ENCODE data around the gene GP1BA.
A peak's percentile ranks its signal among the peaks of the same experiment; 100 is the strongest.

The GP1BA gene

DNA sequence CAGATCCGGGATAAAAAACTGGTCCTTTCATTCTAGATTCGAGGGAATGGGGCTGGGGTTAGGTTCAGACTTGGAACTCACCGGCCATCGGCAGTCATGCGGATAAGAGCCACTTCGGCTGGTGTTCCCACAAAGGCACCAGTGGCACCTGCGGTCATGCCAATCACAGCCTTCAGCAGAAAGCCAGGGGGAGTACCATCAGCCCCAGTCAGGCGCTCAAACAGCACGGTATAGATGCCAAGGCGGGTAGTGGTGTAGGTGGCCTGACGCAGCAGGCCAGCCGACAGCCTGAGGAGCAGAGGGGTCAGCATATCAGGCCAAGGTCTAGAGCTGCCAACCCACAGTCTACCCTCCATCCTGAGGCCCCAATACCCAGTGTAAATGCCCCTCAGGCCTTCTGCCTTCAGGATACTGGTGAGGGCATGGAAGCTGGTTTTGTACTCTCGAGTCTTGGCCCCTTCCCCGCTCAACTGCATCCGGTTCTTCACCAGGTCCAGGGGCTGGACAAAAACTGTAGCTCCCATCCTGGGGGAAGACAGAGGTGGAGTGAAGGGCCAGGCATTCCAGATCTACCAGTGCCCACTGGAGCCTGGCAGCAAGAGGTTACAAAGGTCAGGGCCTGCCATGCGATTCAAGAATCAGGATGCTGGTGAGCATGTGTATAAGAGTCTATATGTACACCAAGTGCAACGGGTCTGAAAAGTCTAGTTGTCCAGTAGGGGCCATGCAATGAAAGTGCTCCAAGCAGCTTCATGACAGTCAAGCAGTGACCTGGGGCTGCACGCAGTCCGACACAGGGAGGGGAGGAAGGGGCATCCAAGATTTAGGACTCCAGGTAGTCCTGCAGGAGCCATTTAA lies 6.8 kb downstream of the GP1BA start:
- DNase-seq (ENCODE audit: low spot score), result no peak

GRCh38 chr17:4939546-4939795 lies 7.4 kb downstream of the GP1BA start:
- DNase-seq (ENCODE audit: low spot score), result no peak

GRCh38 chr17:4939796-4940554 lies 7.9 kb downstream of the GP1BA start, which contains the start of the genes RNF167 and SLC25A11:
Gene RNF167 (plus strand): TSS chr17:4940268. CDS start chr17:4940910, 642 bp downstream.
Gene SLC25A11 (minus strand): TSS chr17:4940046. CDS start chr17:4939910, 136 bp downstream.
- DNase-seq (ENCODE audit: low spot score), result peak; percentile 99

DNA sequence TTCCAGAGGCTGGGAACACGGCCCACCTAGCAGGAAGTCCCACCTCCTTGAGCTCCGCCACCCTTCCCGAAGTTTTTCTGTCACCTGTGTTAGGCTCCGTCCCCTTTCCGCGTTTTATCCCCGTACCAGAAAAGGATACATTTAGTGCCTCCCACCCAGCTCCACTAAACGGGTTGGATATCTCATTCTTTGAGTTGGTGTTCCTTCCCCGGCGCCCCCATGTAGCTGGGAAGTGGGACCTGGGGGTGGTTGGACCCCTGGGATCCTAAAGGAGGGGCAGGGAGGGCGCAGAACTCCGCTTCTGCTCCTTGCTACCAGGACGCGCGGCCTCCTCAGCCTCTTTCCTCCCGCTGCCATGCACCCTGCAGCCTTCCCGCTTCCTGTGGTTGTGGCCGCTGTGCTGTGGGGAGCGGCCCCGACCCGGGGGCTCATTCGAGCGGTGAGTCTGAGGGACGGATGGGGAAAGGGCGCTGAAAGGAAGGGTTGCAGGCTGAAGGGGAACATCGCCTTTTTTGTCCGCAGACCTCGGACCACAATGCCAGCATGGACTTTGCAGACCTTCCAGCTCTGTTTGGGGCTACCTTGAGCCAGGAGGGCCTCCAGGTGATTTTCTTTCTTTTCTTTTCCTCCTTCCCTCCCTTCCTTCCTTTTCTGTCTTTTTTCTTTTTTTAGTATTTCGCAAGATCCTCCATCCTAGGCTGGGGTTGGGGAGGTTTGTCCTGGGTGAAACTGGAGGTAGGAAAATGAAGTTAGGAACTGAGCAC lies 8.7 kb downstream of the GP1BA start:
- DNase-seq (ENCODE audit: low spot score), result peak; percentile 33

DNA sequence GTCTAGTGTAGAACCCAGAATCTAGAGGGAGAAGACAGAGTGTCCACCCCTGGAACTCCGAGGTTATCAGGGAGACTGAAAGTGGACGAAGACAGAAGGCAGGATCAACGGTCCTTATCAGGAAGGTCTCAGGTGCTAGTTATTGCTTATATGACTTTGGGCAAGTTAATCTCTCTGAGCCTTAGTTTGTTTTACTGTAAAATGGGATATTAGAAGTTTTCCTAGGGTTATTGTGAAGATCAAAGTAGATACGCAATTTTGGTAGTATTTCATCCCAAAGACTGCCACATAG lies 9.2 kb downstream of the GP1BA start:
- DNase-seq (ENCODE audit: low spot score), result no peak

DNA sequence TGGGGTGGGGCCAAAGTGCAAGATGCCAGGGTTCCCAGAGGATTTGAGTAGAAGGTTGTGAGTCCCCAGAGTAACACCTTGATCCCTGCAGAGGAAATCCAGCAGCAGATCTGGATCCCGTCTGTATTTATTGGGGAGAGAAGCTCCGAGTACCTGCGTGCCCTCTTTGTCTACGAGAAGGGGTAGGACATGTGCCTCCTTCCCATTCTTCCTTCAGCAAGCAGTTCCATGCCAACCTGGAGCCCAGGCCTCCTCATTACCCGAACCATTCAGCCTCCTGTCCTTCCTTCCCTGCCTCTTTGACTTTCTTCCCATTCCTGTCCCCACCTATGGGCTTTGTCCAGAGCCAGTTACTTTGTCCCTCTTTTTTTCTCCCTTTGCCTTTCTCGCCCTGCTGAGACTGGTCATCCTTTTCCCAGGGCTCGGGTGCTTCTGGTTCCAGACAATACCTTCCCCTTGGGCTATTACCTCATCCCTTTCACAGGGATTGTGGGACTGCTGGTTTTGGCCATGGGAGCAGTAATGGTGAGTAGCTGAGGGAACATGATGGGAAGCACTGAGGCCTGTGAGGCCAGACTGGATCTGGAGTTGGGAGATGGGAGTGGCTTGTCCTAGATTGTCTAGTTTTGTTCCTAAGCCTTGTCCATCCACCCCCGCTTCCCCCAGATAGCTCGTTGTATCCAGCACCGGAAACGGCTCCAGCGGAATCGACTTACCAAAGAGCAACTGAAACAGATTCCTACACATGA lies 10.9 kb downstream of the GP1BA start:
- no peak for DNase-seq (ENCODE audit: low spot score)

- DNase-seq (ENCODE audit: low spot score), result peak; percentile 62
Observed at GRCh38 chr17:4944163-4944553, 12.1 kb downstream of the GP1BA start.

- peak; percentile 24 for DNase-seq (ENCODE audit: low spot score)
Observed at GRCh38 chr17:4944554-4945175, 12.6 kb downstream of the GP1BA start.

GRCh38 chr17:4945176-4945943 lies 13.3 kb downstream of the GP1BA start:
- DNase-seq (ENCODE audit: low spot score), result peak; percentile 88

GRCh38 chr17:4945944-4946280 lies 13.8 kb downstream of the GP1BA start:
- DNase-seq (ENCODE audit: low spot score), result no peak

DNA sequence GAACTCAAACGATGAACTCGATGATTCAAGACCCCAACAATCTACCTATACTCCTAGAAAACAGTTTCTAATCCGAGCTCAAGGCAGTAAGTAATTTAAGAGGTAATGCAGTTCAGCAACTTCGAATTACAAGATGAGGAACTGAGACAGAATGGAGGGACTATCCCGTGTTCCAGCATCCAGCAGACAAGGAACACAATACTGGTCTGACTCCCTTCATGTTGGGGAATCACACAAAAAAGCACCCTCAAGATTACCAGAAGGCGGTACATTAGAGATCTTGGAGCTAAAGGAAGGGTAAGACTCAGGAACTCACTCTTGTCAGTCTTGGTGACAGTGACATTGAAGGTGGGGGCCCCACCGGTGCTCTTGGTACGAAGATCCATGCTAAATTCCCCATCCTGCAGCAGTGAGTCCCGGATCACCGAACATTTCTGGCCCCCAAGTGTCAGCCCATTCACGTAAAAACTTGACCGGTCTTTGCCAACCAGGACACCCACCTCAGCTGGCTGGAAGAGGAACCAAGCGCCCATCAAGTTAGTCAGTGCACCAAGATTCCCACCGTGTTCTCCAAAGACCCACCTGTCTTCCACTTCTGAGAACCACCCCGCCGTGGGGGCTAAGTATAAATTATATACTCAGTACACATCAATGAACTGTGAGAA lies 14.4 kb downstream of the GP1BA start:
- no peak for DNase-seq (ENCODE audit: low spot score)

DNA sequence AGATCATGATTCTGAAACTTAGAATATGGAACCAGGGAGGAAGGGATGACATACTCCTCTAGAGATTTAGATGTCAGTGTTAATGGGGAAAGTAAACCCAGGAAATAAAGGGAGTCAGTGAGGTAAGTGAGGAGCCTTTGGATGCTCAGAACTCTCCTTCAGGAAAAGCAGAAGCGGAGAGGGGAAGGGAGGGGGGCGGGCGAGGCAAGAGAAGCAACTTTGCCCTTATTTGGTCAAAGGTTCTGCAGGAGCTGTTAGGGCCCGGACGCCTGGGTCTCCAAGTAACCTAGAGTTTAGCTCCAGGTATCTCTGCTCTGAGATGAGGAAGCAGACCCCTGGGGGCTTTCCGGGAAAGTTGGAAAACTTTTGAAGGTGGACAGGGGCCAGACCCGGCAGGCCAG lies 14.9 kb downstream of the GP1BA start:
- DNase-seq (ENCODE audit: low spot score), result no peak

DNA sequence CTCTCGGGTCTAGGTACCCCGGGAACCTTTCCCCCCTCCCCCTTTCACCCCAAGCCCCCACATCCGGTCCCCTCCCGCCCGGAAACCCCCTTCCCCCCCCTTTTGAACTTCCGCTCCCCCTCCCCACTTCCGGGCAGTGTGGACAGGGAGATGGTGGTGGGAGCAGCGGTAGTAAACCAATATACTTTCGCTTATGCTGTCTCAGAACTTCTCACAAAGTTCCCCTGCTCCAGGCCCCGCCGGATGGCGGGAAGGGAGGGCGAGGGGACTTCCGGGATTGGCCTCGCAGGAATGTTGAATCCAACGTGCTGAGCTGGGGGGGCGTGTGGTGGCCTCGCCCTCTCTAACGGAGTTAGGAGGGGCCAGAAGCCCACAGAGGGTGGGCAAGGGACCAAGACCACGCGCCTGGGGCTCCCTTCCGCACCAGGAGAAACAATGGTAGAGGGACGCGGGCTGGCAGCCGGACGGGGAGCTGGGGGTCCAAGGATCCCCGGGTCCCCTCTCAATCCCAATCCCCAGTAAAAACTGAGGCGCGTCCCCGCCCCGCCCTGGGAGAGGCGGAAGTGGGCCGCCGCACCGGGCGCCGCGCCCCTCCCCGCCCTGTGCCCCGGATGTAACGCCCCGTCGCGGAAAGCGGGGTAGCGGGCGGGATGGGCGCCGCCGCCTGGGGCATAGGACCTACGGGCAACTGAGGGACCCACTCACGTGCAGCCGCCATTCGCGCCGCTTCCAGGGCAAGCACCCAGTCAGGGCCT lies 15.5 kb downstream of the GP1BA start:
- DNase-seq (ENCODE audit: low spot score), result peak; percentile 60

DNA sequence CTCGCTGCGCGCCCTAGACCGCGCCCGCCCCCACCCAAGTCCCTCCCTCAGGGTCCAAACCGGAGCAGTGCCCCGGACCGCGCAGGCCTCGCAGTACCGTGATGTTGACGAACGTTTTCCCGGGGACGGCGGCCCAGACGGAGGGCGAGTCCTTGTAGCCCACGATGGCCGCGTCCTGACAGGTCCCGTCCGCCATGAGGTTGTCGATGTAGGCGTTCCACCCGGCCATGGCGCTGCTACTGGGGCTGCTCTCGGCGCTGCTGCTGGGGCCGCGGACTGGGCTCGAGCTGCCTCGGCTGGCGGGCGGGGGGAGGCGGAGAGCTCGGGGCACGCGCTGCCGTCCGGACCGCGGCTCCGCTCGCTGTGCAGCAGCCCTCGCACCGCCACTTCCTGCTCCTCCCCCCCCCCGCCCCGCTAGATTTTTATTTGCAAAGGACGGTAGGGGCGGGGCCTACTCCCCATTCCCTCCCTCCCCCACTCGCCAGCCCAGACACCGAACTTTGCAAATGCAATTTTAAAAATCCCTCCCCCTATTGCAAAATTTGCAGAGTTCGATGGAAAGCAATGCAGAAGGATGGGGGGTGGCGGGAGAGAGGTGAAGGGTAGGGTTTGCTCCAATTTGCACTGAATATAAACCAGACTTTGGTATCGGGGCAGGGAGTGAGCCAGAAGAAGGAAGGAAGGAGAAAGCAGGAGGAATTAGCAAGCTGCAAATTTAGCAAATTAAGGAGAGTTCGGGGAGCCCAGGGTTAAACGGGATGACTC lies 16.3 kb downstream of the GP1BA start, which contains the start of gene PFN1:
PFN1 (minus strand) TSS at position 365 of the 765 bp plus-strand sequence; CDS start at position 229, 136 bp downstream.
- peak; percentile 95 for DNase-seq (ENCODE audit: low spot score)

DNA sequence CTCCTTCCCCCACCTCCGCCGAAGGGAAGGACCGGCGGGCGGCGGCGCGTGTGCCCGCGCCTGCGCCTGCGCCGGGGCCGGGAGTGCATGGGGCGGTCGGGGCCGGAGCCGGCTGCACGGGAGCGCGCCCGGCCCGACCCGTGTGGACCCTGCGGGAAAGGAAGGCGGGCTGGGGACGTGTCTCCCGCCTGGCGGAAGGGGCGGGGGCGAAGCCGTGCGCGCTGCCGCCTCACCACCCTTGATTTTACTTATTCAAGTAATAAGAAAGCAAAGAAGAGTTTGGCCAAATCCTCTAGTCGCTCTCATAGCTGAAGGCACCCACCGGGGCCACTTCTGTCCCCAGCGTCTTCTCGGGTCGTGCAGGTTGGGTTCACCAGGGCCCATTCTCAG lies 16.8 kb downstream of the GP1BA start:
- DNase-seq (ENCODE audit: low spot score), result peak; percentile 71

DNA sequence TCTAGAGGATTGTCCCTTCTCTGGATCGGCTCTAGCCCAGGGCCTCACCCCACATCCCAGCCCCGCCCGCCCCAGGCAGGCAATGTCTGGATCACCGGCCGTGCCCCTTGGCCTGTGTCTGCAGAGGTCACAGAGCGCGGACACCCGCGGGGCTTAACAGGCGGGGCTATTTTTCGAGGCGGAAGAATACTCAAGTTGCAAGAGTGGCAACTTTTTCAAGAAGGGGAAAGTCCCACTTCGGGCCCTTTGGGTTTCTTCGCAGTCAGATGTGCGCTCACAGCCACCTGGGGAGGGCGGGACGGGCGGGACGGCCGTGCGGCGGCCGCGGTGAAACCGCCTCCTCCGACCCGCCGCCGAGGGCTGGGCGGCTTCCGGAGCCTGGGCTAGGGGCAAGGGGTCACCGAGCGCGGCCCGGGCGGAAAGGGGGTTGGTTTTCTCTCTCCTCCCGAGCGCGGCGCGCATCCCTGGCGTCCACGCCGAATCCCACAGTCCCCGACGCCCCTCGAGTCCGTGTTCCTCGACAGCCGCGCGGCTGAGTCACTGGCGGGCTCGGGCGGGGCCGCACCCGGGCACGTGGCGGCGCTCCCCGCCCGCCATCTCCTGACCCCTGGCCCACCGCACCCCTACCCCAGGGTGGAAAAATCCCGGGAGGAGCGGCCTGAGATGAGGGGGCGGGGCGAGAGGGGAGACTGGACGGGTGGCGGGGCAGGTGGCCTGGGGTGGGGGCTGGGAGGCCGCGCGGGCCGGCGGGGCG lies 17.4 kb downstream of the GP1BA start:
- peak; percentile 88 for DNase-seq (ENCODE audit: low spot score)

DNA sequence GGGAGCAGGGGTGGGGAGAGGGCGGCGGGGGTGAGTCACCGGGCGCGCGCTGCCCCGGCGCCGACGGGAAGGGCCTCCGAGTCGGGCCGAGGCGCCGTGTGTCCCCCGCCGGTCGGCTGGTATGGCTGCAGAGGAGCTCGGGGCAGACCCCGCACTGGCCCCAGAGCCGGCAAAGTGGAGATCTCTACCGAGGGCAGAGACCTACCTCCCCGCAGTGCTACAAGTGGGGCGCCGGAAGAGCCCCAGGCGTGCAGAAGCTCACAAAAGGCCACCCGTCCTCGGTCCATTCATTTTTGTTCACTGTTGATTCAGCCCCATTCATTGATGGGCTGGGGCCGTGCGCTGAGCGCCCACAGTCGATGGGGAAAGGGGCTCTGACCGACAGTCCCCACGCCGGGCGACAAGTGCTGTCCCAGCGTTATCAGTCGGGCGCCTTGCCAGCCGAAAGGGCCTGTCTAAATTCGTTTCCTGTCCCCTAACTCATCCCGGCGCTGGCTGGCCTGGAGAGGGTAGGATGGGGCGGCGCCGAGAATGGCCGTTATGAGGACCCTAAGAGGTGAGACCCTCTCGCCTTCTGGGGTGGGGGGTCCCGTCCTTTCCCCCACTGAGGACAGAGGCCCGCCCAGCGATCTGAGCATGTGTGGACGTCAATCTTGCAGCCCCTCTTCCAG lies 18.1 kb downstream of the GP1BA start:
- no peak for DNase-seq (ENCODE audit: low spot score)
